Inferior parietal cortex (tissue), 1 donor: ENCODE measurements around the gene DYNC1I1.

Source experiments
- DNase-seq: peaks from one replicate; pipeline ENCODE4 v3.0.0-alpha.2; 2016; ENCODE audit errors: extremely low spot score

DYNC1I1 gene

DNA sequence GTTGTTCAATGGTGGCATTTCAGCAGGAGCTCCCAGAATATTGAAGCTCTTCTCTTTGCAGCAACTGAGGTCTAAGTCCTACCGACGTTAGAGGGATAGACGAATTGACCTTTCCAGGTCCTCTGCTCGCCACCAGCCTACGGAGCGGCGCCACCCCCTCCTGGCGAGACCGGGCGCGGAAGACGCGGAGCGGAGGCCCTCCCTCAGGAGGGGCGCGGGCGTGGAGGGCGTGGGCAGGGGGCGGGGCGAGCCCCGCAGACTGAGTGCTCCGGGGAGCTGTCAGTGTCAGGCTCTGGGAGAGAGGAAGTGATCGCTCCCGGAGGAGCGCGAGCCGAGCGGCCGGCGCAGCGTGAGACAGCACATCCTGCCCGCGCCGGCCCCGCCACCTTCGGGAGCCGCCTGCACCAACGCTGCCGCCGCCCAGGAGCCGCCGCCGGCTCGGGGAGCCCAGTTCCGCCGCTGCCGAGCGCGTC lies at the start of gene DYNC1I1:
TSS of gene DYNC1I1 (plus strand) at position 257 of the 473 bp plus-strand sequence. CDS start 32,176 bp downstream, outside the sequence.
- peak; percentile 57 for DNase-seq

DNA sequence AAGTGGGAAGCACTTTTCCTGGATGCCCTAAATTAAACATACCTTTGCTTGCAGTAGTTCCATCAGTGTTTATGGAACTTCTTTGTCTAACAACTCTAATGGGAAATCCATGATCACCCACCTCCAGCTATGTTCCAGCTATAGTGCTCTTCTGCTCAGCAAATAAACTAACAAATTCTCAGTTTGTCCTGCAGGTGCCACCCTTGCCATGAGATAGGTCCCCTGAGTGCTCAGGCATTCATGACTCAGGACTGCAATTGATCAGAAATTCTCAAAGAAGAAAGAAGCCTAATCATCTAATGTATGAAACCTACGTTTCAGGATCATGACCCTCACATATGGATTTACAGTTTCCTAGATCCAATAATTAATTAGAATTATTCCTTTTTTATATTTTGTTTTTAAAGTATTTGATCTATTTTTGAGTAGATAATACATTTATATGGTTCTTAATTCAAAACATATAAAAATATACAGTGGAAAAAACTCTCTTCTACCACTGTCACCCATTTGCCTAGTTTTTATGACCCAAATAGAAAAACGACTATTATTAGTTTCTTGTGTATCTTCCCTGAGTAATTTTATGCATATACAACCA lies 48.7 kb upstream of the DYNC1I1 start:
- peak; percentile 78 for DNase-seq

- DNase-seq: no peak
These were observed 47.1 kb upstream of the DYNC1I1 start for GRCh38 chr7:95725205-95725604.

DNA sequence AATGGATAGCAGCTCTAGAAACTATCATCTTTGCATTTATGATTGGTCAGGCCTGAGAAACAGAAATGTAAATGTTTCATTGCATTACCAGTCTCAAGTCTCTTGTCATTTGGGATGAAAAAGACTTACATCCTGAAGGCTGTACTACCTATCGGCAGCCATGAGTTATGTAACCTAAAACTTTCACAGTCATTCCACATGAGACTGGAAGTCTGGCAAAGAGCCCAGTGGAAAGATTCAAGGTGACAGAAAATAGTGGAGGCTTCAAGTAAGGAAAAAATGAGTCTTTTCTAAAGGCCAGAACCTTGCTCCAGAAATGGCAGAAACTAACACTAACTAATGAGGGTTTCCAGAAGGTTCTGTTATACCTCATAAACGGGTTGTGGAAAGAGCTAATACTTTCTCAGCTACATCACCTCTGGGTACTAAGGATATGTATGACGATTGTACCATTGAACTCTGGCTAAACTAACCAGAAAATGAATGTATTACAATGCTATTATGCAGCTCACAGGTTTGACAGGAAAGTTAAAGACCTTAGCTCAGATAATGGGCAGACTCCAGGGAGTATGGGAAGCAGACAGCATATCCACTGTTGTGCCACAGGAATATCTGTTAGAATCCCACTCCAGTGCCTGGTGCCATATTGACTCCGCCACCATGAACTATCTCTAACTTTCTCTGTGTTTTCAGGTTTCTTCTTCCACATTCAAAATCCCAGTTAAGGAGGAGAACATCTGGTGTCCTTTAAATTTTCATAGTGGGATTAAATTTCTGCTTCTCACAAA lies 41.7 kb upstream of the DYNC1I1 start:
- DNase-seq: no peak

- no peak for DNase-seq
These were observed 35.7 kb upstream of the DYNC1I1 start for GRCh38 chr7:95736635-95737034.

GRCh38 chr7:95737828-95738505 lies 34.4 kb upstream of the DYNC1I1 start:
- no peak for DNase-seq

DNA sequence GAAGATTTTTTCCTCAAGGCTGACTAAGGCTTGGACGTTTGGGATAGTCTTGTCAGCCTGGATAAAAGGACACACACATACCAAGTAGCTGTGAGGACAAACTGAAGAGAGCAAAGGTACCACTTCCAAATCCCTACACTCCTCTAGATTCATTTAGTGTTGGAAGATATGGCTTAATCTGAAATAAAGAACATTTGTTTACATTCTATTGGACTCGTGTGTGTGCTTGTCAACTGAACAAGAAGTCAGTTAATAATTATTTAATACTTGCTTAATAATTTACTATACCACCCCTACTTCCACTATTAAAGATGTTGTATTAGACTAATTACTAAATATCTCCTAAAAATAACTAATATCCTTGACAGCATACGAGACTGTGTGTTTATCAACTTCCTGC lies 23.3 kb upstream of the DYNC1I1 start:
- DNase-seq: no peak

- no peak for DNase-seq
These were observed 22.8 kb upstream of the DYNC1I1 start for GRCh38 chr7:95749515-95749914.

- no peak for DNase-seq
These were observed 18.9 kb upstream of the DYNC1I1 start for GRCh38 chr7:95753440-95753839.

DNA sequence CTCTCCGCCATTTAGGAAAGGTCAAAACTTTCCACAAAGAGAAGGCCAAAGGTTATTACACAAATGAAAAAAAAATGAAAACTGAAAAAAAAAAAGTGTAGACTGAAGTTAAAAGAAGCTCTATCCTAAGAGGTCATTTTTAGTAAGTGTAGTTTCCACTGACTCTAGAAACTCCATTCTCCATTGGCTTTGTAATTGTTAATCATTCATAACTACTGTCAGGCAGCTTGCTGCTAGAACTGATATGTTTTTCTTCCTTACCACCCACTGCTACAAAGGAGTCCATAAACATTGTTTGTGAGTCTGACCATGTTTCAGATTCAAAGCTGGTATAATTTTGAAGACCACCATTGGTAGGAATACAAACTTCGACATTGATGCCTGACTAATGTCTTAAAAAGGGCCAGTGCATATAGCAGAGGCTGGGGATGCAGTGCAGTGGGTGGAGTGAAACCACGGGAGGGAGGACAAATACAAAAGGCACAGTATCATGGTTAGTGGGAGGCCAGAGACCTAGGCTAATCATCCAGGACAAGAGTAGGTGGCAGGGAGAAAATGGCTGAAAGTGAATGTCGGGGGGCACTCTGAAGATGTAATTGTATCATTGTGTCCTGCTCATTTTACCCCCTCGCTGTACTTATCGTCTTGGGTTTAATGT lies 16.9 kb upstream of the DYNC1I1 start:
- no peak for DNase-seq

- DNase-seq: no peak
These were observed 14.2 kb upstream of the DYNC1I1 start for GRCh38 chr7:95758187-95758586.

DNA sequence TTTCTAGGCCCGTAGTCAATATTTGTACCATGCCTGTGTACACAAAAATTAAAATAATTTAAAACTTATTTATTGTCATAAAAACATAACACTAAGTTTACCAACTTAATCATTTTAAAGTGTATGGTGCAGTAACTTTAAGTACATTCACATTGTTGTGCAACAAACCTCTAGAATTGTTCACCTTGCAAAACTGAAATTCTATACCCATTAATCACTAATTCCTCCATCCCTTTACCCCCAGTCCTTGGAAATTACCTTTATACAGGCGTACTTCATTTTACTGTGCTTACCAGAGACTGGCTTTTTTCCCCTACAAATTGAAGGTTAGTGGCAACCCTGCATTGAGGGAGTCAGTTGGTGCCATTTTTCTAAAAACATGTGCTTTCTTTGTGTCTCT lies 6.3 kb upstream of the DYNC1I1 start:
- DNase-seq: no peak

DNA sequence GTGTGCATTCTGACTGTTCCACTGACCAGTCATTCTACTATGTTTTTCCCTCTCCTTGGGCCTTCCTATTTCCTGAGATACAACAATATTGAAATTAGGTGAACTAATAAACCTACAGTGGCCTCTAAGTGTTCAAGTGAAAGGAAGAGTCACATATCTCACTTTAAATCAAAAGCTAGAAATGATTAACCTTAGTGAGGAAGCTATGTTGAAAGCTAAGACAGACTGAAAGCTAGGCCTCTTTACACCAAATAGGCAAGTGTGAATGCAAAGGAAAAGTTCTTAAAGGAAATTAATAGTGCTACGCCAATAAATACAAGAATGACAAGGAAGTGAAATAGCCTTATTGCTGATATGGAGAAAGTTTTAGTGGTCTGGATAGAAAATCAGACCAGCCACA lies 5.7 kb upstream of the DYNC1I1 start:
- no peak for DNase-seq

DNA sequence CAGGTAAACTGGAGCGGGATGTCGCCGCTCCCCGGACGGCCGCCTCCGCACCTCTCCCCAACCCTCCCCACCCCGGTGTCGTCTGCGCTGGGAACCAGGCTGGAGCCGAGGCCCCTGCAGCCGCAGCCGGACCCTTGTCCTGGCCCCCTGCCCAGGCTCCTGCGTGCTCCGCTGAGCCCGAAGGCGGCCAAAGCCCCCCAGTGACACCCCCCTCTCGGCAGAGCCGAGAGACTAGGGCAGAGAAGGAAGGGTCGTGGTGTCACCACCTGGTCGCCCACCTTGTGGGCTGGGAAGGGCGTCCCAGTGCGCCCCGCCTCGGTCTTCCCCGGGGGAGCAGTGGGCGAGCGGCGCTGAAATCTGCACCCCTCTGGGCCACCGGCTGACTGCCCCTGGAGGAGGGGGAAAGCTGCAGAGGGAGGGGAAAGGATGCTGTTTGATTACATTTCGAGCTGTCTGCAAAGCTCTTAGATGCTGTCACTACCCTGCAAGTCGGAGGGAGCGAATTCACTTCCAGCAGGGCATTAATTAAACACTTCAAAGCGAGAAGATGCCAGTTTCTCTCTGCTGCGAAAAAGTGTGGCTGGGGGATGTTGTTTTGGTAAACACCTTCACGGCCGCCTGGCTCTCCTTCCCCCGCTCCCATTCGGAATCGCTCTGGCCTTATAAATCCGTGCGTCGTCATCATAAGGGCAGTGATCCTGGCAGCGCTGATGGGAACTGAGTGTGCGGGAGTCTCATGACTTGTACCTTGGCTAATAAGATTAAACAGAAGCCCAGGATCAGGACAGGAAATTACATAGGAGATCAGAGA lies 622 bp downstream of the DYNC1I1 start:
- DNase-seq: peak; percentile 47

- DNase-seq: no peak
These were observed 4.3 kb downstream of the DYNC1I1 start for GRCh38 chr7:95776561-95777185.

GRCh38 chr7:95777269-95777668 lies 4.9 kb downstream of the DYNC1I1 start:
- DNase-seq: no peak

GRCh38 chr7:95780665-95781064 lies 8.3 kb downstream of the DYNC1I1 start:
- DNase-seq: no peak

- DNase-seq: no peak
These were observed 9.7 kb downstream of the DYNC1I1 start for GRCh38 chr7:95781961-95782586.

GRCh38 chr7:95784796-95785195 lies 12.4 kb downstream of the DYNC1I1 start:
- DNase-seq: no peak

- DNase-seq: no peak
These were observed 15.9 kb downstream of the DYNC1I1 start for GRCh38 chr7:95788258-95788657.
